ENCODE data around the gene TMEM217.

DNA sequence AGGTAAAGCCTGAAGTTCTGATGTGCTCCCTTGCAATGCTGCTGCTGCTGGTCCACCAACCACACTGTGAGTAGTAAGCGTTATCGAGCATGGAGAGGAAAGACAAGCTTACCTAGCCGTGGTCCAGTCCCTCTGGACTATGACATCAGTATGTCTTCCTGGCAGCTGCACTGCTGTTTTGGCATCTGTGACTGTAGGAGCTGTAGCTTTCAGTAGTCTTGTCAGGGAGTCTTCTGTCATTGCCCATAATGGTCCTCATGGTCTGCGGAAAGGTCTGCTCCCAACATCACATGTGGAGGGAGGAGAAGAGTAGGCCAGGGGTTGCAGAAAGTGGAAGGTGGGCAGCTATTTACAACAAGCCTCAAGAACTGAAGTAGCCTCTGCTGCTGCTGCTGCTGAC is 26.8 kb upstream of the TMEM217 start:
- TF ChIP-seq CTCF (IDR thresholded peaks at IDR 0.05) (no peak), POLR2A (IDR thresholded peaks at IDR 0.05) (no peak)
